Kidney epithelial cell (primary cell): Measurements from ENCODE around the gene IPCEF1. TPM values are rescaled to one million over a fixed set of nuclear protein-coding genes. Genes with fewer than 3 reads are reported as not detected.

Source experiments
- DNase-seq: peaks from one replicate; pipeline ENCODE4 v3.0.0-alpha.2; 2010; ENCODE audit warnings: low read depth
- H3K27me3 ChIP-seq: 2 replicates; pipeline ENCODE4 v1.6.0; 2011; ENCODE audit warnings: low read length; ENCODE audit not compliant: control insufficient read depth, insufficient read depth
- H3K36me3 ChIP-seq: 2 replicates; pipeline ENCODE4 v1.5.1; 2011; ENCODE audit warnings: low read length; ENCODE audit not compliant: control insufficient read depth, insufficient read depth
- H3K4me3 ChIP-seq: 2 replicates; pipeline ENCODE4 v1.5.1; 2011; ENCODE audit warnings: low read depth, mild to moderate bottlenecking, control low read depth, low read length
- total RNA-seq: library from RNA; depleted of rRNA; stranded (reverse); fragments of >200 nt; gene quantifications from 2 replicates; pipeline ENCODE4 v1.2.3, GENCODE V29; 2015
- TF ChIP-seq, protein P1 (sequence below): IDR thresholded peaks from 2 replicates; pipeline ENCODE4 v1.5.1; 2011; ENCODE audit warnings: mild to moderate bottlenecking, moderate library complexity, low read length, control low read depth, inconsistent platforms; ENCODE audit not compliant: insufficient read depth, poor library complexity, severe bottlenecking

Gene IPCEF1
- total RNA-seq, 1 donor from 2014 or later: 1.0 TPM

DNA sequence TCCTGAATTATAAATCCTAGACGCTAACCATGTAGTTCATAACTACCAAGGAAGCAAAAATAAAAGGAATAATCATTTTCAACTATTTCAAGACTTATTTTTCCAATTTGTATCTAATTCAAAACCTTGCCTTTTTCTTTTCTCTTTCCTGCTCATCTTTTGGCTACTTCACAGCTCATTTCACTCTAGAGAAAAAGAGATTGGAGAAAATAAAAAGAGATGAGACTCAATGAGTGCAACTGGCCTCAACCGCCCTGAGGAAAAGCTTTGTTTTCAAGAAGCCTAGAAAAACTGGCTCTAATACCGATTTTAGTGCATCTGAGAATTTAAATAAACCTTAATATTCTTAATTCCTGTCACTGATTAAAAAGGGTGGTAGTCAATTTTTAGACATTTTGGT is 36.4 kb downstream of the IPCEF1 start:
- DNase-seq: no peak
- H3K4me3 ChIP-seq: no peak overlapping the region
- H3K36me3 ChIP-seq: no peaks in the 10 kb centered on the region
- TF ChIP-seq, protein P1, sequence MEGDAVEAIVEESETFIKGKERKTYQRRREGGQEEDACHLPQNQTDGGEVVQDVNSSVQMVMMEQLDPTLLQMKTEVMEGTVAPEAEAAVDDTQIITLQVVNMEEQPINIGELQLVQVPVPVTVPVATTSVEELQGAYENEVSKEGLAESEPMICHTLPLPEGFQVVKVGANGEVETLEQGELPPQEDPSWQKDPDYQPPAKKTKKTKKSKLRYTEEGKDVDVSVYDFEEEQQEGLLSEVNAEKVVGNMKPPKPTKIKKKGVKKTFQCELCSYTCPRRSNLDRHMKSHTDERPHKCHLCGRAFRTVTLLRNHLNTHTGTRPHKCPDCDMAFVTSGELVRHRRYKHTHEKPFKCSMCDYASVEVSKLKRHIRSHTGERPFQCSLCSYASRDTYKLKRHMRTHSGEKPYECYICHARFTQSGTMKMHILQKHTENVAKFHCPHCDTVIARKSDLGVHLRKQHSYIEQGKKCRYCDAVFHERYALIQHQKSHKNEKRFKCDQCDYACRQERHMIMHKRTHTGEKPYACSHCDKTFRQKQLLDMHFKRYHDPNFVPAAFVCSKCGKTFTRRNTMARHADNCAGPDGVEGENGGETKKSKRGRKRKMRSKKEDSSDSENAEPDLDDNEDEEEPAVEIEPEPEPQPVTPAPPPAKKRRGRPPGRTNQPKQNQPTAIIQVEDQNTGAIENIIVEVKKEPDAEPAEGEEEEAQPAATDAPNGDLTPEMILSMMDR: no peak
- no peaks in the 10 kb centered on the region for H3K27me3 ChIP-seq

DNA sequence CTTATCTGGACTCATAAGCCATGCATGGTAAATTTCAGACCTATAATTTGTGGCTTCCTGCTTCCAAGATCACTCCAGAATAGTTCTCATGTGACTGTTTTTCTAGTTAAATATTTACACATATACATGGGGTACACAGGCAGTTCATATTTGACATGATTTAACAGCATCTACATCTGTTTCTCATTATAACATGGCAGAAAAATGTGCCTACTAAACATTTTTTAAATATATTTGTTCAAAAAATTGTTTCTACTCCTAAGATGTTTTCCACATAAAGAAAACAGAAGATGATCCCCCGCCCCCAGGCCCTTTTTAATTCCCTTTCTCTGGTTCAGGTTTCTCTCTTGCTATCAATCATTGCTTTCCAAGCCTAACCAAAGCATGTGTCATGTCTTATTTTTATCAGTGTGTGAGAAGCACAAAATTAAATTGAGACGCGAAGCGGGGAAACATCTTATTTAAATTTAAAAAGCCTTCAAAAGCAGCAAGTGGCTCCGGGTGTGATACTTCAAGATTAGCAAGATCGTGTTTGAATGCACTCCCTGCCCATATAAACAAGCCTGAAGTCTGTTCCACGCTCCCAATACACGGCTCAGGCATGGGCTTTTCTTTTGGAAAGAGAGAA is 37.3 kb downstream of the IPCEF1 start:
- Histone ChIP-seq H3K36me3 (no peaks in the 10 kb centered on the region), H3K4me3 (no peak overlapping the region), H3K27me3 (no peaks in the 10 kb centered on the region)
- TF ChIP-seq, protein P1: no peak
- no peak for DNase-seq

DNA sequence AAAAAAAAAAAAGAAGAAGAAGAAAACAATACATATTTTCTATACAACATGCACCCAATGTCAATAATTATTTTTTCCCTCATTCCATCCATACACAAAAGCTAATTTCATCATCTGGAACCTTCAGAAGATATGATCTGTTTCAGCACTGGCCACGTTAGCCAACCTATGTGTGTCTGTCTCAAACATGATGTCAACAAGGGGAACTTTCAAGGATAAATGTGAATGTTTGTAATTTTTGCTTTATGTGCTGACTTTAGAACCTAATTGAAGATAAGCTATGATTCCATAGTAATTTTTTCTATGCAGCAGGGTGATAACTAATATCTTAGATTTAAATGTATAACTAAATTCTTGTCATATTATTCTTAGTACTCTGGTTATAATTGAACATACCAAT is 37.9 kb downstream of the IPCEF1 start:
- TF ChIP-seq, protein P1: no peak
- no peak overlapping the region for H3K4me3 ChIP-seq
- no peaks in the 10 kb centered on the region for H3K27me3 ChIP-seq
- no peak for DNase-seq
- H3K36me3 ChIP-seq: no peaks in the 10 kb centered on the region

DNA sequence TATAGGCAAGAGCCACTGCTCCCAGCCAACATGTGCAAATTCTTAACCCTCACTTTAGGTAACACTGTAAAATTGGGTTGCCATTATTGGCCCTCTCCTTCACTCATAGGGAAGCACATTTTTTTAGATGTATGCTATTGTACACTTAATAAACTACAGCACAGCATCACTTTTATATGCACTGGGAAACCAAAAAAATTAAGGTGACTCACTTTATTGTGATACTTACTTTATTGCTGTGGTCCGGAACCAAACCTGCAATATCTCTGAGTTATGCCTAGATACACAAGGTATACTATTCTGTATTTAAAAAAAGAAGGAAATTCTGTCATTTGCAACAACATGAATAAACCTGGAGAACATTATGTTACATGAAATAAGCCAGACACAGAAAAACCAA is 40.5 kb downstream of the IPCEF1 start:
- no peaks in the 10 kb centered on the region for H3K36me3 ChIP-seq
- DNase-seq: no peak
- TF ChIP-seq, protein P1: no peak

DNA sequence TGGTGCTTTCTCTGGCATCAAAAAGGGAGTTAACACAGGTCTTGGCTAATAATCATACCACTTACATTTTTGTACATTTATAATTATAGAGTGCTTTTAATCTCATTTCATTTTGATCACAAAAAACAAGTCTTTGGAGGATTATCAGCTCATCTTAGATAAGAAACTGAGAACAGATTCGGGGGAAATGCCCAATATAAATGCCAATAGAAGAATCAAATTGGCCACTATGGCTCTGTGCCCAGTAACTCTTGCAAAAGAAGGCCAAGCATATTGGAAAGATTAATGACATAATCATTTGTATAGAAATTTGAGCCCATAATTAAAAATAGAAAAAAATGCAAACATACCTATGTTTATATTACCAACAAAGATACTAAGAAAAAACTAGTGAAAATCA is 42.5 kb downstream of the IPCEF1 start:
- Histone ChIP-seq H3K27me3 (no peaks in the 10 kb centered on the region), H3K36me3 (no peaks in the 10 kb centered on the region), H3K4me3 (no peak overlapping the region)
- DNase-seq: no peak
- TF ChIP-seq, protein P1: no peak

More for the DNA sequence above, 40.5 kb downstream of the IPCEF1 start:
- Histone ChIP-seq H3K4me3 (no peak overlapping the region), H3K27me3 (no peaks in the 10 kb centered on the region)

DNA sequence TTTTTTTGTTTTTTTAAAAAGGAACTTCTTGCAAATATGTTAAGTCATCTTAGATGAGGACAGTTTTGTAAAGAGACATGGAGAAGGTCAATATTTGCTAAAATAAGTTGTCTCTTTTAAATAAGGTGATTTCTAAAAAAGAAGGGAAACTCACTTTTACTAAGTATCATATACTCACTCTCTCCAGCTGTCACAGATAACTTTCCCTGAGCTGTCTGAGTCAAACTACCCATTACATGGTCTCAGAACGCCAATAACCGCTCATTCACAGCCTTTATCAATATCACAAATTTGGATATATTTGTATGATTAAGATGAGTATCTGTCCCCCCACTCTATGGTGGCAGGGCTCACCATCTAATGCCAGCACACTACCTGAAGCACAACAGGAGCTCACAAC is 47.6 kb downstream of the IPCEF1 start:
- no peaks in the 10 kb centered on the region for H3K36me3 ChIP-seq
- DNase-seq: no peak
- H3K4me3 ChIP-seq: no peak overlapping the region
- H3K27me3 ChIP-seq: no peaks in the 10 kb centered on the region
- TF ChIP-seq, protein P1: no peak
